HCT116 (cell line): ENCODE data around the gene TRIM37.

Experiments
- CBX3 ChIP-seq: IDR thresholded peaks from 2 replicates; pipeline ENCODE4 v1.6.1; 2012; ENCODE audit warnings: low read depth
- CTCF ChIP-seq, 3 experiments: fragments of 200-600 bp in 1 of 3; sonication (generic) in 1 of 3; IDR thresholded peaks in 2 of 3; conservative IDR thresholded peaks in 1 of 3; 2 replicates each; pipeline ENCODE4 v1.5.1; 2012 to 2017; ENCODE audit warnings: low read depth in 2 of 3, low read length in 2 of 3, antibody characterized with exemption in 1 of 3, borderline replicate concordance in 1 of 3, control low read depth in 1 of 3, mild to moderate bottlenecking in 1 of 3, mixed read lengths in 1 of 3, mixed run types in 1 of 3, moderate library complexity in 1 of 3; ENCODE audit not compliant: insufficient read depth in 1 of 3
- EGR1 ChIP-seq: IDR thresholded peaks from 2 replicates; pipeline ENCODE4 v1.6.1; 2012; ENCODE audit warnings: low read depth
- EZH2 ChIP-seq: fragments of 200-600 bp; sonication (generic); IDR thresholded peaks from 2 replicates; pipeline ENCODE4 v1.6.1; 2017; ENCODE audit warnings: antibody characterized with exemption, mixed run types
- POLR2AphosphoS5 ChIP-seq: IDR thresholded peaks from 2 replicates; pipeline ENCODE4 v1.6.1; 2011; ENCODE audit warnings: mild to moderate bottlenecking, low read depth, low read length, moderate library complexity
- RAD21 ChIP-seq: IDR thresholded peaks from 2 replicates; pipeline ENCODE4 v1.6.1; 2012; ENCODE audit warnings: low read depth, mild to moderate bottlenecking
- REST ChIP-seq: IDR thresholded peaks from 2 replicates; pipeline ENCODE4 v1.6.1; 2012; ENCODE audit warnings: low read depth
- SP1 ChIP-seq: IDR thresholded peaks from 2 replicates; pipeline ENCODE4 v1.6.1; 2012; ENCODE audit warnings: low read depth
- YY1 ChIP-seq: IDR thresholded peaks from 2 replicates; pipeline ENCODE4 v1.6.1; 2011; ENCODE audit warnings: low read length, low read depth, moderate library complexity, mild to moderate bottlenecking; ENCODE audit not compliant: insufficient replicate concordance; ENCODE audit errors: extremely low read depth
- ZFX ChIP-seq: fragments of 450-650 bp; IDR thresholded peaks from 2 replicates; pipeline ENCODE4 v1.6.1; 2017

GRCh38 chr17:58965221-58965620, 141.5 kb downstream of the TRIM37 start:
- TF ChIP-seq EZH2: no peak
- TF ChIP-seq REST: no peak
- TF ChIP-seq ZFX: no peak
- TF ChIP-seq CTCF (IDR thresholded peaks at IDR 0.05 in 2 of 3, conservative IDR thresholded peaks at IDR 0.05 in 1 of 3; ENCODE audit: borderline replicate concordance in 1 of 3, insufficient read depth in 1 of 3, low read depth in 2 of 3, low read length in 2 of 3): no peak
- no peak for TF ChIP-seq RAD21
- no peak for TF ChIP-seq SP1
- TF ChIP-seq YY1: no peak
- TF ChIP-seq POLR2AphosphoS5: no peak
- TF ChIP-seq EGR1: no peak
- no peak for TF ChIP-seq CBX3
